Esophagus muscularis mucosa (tissue), 3 donors: ENCODE data around the gene RMND1.
A peak's percentile ranks its signal among the peaks of the same experiment; 100 is the strongest.

Experiments
- POLR2A ChIP-seq: fragments of 450-650 bp; IDR thresholded peaks from one replicate; pipeline ENCODE4 v1.6.1; 2017; ENCODE audit warnings: antibody characterized with exemption, moderate library complexity, mild to moderate bottlenecking, low read depth
- TF ChIP-seq, protein P1 (sequence below), 3 experiments: fragments of 200-600 bp in 2 of 3; fragments of 450-650 bp in 1 of 3; sonication (generic) in 2 of 3; IDR thresholded peaks; one replicate each; pipeline ENCODE4 v1.5.1; 2017 to 2019; ENCODE audit warnings: antibody characterized with exemption in 3 of 3, mild to moderate bottlenecking in 2 of 3, moderate library complexity in 1 of 3

DNA sequence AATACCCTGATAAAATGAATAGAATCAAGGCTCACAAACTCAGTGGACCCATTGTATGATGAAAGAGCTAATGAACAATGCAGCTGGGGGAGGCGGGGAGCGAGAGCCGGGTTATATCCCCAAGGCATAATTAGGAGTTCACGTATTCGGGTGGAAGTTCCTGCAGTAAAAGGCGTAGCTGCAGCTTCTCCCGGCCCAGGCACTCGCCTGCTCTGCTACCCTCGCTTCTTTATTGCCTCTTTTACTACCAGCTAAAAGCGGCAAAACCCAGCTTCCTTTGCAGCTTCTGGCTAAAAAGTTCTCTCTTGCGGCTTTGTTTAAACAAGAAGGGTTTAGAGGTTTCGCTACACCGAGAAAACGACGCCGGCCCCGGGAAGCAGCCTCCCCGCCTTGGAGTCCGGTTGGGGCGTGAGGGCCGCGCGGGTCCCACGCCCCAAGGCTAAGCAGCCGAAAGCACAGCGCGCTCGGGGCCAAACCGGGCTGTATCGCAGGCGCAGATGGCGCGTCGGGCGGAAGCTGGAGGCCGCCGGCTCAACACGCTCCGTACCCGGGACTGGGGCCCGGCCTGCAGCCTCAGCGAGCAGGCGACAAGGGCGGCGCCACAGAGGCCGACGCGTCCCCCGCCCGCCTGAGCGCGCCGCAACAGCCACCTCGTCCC lies 62.2 kb downstream of the RMND1 start:
- TF ChIP-seq, protein P1, sequence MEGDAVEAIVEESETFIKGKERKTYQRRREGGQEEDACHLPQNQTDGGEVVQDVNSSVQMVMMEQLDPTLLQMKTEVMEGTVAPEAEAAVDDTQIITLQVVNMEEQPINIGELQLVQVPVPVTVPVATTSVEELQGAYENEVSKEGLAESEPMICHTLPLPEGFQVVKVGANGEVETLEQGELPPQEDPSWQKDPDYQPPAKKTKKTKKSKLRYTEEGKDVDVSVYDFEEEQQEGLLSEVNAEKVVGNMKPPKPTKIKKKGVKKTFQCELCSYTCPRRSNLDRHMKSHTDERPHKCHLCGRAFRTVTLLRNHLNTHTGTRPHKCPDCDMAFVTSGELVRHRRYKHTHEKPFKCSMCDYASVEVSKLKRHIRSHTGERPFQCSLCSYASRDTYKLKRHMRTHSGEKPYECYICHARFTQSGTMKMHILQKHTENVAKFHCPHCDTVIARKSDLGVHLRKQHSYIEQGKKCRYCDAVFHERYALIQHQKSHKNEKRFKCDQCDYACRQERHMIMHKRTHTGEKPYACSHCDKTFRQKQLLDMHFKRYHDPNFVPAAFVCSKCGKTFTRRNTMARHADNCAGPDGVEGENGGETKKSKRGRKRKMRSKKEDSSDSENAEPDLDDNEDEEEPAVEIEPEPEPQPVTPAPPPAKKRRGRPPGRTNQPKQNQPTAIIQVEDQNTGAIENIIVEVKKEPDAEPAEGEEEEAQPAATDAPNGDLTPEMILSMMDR (IDR thresholded peaks at IDR 0.05): no peak
- TF ChIP-seq POLR2A: peak; percentile 56
